Measurements from ENCODE around the gene CACNA1I. TPM values are rescaled to one million over a fixed set of nuclear protein-coding genes. Genes with fewer than 3 reads are reported as not detected.

CACNA1I gene
- total RNA-seq, 2 experiments from 2014 or later, result 29.2 to 30.1 TPM

DNA sequence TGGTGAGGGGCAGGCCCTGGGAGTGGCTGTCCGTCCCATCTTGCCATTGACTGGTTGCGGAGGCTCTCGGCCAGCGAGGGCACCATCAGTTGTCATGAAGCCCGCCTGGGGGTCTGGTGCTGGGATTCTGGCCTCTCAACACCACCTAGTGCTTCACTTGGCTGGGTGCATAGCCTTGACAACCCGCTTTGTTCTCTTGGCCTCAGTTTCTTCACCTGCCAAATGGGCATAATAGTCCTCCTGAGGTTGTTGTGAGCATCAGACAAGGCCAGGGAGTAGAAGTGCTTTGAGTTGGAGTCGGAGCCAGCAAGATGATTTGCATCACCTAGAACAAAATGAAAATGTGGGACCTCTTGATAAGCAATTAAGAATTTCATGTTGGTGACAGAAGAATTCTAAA lies 1.5 kb upstream of the CACNA1I start:
- ChIA-PET CTCF (interaction anchor here (1.1 kb wide), 1 partner anchor 18 kb away, joined by 3 read pairs; no protein-coding TSS in a partner anchor), POLR2A (no interaction called here)
- H3K4me3 ChIP-seq (ENCODE audit: low read length), result no peak overlapping the region
- H3K4me3 Mint-ChIP-seq, result no peak overlapping the region
- no peaks in the 10 kb centered on the region for H3K27me3 ChIP-seq (ENCODE audit: control insufficient read depth in 1 of 2, insufficient read depth in 2 of 2, low read length in 2 of 2)
- no peak for ATAC-seq (ENCODE audit: poor library complexity)
- H3K4me1 Mint-ChIP-seq (ENCODE audit: low read depth), result peaks cover 16% of the 10 kb centered on the region
- no peaks in the 10 kb centered on the region for H3K27me3 Mint-ChIP-seq
- no peak overlapping the region for H3K27ac ChIP-seq (ENCODE audit: low read depth in 1 of 2, low read length in 2 of 2)
- no peaks in the 10 kb centered on the region for H3K36me3 ChIP-seq (ENCODE audit: insufficient read depth, low read length)
- no peaks in the 10 kb centered on the region for H3K9me3 ChIP-seq (ENCODE audit: control insufficient read depth in 1 of 2, insufficient read depth in 1 of 2, low read length in 2 of 2)
- H3K9me3 Mint-ChIP-seq, result no peaks in the 10 kb centered on the region
- DNase-seq, result no peak
- TF ChIP-seq, protein P1, sequence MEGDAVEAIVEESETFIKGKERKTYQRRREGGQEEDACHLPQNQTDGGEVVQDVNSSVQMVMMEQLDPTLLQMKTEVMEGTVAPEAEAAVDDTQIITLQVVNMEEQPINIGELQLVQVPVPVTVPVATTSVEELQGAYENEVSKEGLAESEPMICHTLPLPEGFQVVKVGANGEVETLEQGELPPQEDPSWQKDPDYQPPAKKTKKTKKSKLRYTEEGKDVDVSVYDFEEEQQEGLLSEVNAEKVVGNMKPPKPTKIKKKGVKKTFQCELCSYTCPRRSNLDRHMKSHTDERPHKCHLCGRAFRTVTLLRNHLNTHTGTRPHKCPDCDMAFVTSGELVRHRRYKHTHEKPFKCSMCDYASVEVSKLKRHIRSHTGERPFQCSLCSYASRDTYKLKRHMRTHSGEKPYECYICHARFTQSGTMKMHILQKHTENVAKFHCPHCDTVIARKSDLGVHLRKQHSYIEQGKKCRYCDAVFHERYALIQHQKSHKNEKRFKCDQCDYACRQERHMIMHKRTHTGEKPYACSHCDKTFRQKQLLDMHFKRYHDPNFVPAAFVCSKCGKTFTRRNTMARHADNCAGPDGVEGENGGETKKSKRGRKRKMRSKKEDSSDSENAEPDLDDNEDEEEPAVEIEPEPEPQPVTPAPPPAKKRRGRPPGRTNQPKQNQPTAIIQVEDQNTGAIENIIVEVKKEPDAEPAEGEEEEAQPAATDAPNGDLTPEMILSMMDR (IDR thresholded peaks at IDR 0.05), result no peak
- H3K36me3 Mint-ChIP-seq (ENCODE audit: low read depth), result no peaks in the 10 kb centered on the region
- H3K27ac Mint-ChIP-seq, result no peak overlapping the region
- H3K4me1 ChIP-seq (ENCODE audit: insufficient read depth, low read length), result peaks cover 17% of the 10 kb centered on the region
- intact Hi-C loops (cut with DNase I, micrococcal nuclease), result no loop called here

DNA sequence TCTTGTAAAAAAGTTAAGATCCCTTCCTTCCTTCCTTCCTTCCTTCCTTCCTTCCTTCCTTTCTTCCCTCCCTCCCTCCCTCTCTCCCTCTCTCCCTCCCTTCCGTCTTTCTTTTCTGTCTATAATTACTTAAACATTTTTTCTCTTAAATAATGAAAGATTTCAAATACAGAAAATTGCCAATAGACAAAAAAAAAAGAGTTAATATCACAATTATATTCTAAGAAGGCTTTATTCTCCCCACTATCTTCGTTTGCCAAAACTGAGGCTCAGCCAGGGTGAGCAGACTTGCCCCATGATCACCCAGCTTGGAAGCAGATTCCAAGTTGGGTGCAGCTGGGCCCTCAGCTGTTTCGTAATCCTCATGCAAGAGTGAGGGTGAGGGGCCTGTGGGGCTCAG lies 327 bp upstream of the CACNA1I start:
- ATAC-seq (ENCODE audit: poor library complexity) (no peak), DNase-seq (no peak)
- no peak overlapping the region for H3K27ac ChIP-seq (ENCODE audit: low read depth in 1 of 2, low read length in 2 of 2)
- Mint-ChIP-seq H3K36me3 (ENCODE audit: low read depth) (no peaks in the 10 kb centered on the region), H3K9me3 (no peaks in the 10 kb centered on the region), H3K27ac (no peak overlapping the region), H3K4me3 (no peak overlapping the region), H3K27me3 (no peaks in the 10 kb centered on the region), H3K4me1 (ENCODE audit: low read depth) (peaks cover 16% of the 10 kb centered on the region)
- peaks cover 17% of the 10 kb centered on the region for H3K4me1 ChIP-seq (ENCODE audit: insufficient read depth, low read length)
- TF ChIP-seq, protein P1 (IDR thresholded peaks at IDR 0.05), result no peak
- no peaks in the 10 kb centered on the region for H3K27me3 ChIP-seq (ENCODE audit: control insufficient read depth in 1 of 2, insufficient read depth in 2 of 2, low read length in 2 of 2)
- POLR2A ChIA-PET, result interaction anchor here (0.6 kb wide), 1 partner anchor 350 kb away, joined by 3 read pairs; no protein-coding TSS in a partner anchor
- intact Hi-C loops (cut with DNase I, micrococcal nuclease), result no loop called here
- CTCF ChIA-PET, result no interaction called here
- no peaks in the 10 kb centered on the region for H3K9me3 ChIP-seq (ENCODE audit: control insufficient read depth in 1 of 2, insufficient read depth in 1 of 2, low read length in 2 of 2)
- H3K4me3 ChIP-seq (ENCODE audit: low read length), result no peak overlapping the region
- no peaks in the 10 kb centered on the region for H3K36me3 ChIP-seq (ENCODE audit: insufficient read depth, low read length)

DNA sequence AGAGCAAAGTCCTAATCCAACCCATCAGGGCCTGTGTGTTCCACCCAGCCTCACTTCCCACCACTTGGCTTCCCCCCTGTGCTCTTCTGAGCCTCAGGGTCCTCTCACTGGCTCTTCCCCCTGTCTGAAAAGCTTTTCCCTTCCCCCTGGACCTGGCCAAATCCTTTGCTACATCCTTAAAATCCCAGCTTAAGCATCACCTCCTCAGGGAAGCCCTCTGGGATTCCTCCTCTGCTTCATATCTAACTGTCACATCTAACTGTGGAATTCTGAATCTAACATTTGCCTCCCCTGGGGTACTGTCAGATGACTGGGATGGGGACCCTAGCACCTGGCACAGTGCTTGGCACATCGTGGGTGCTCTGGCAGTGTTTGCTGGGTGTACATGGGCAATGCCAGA lies 985 bp downstream of the CACNA1I start:
- no peaks in the 10 kb centered on the region for H3K9me3 ChIP-seq (ENCODE audit: control insufficient read depth in 1 of 2, insufficient read depth in 1 of 2, low read length in 2 of 2)
- Mint-ChIP-seq H3K27me3 (no peaks in the 10 kb centered on the region), H3K4me3 (no peak overlapping the region), H3K4me1 (ENCODE audit: low read depth) (peaks cover 16% of the 10 kb centered on the region), H3K36me3 (ENCODE audit: low read depth) (no peaks in the 10 kb centered on the region), H3K27ac (no peak overlapping the region), H3K9me3 (no peaks in the 10 kb centered on the region)
- no peaks in the 10 kb centered on the region for H3K36me3 ChIP-seq (ENCODE audit: insufficient read depth, low read length)
- peaks cover 17% of the 10 kb centered on the region for H3K4me1 ChIP-seq (ENCODE audit: insufficient read depth, low read length)
- no peak for DNase-seq
- peaks cover 0 to 1% of the 10 kb centered on the region in 2 experiments for H3K27me3 ChIP-seq (ENCODE audit: control insufficient read depth in 1 of 2, insufficient read depth in 2 of 2, low read length in 2 of 2)
- ChIA-PET CTCF (no interaction called here), POLR2A (no interaction called here)
- no peak for ATAC-seq (ENCODE audit: poor library complexity)
- no peak overlapping the region for H3K27ac ChIP-seq (ENCODE audit: low read depth in 1 of 2, low read length in 2 of 2)
- no peak overlapping the region for H3K4me3 ChIP-seq (ENCODE audit: low read length)
- intact Hi-C loops (cut with DNase I, micrococcal nuclease), result no loop called here
- TF ChIP-seq, protein P1 (IDR thresholded peaks at IDR 0.05), result no peak
